Keratinocyte (primary cell): Measurements from ENCODE around the gene LSAMP. TPM values are rescaled to one million over a fixed set of nuclear protein-coding genes. Genes with fewer than 3 reads are reported as not detected.

ENCODE experiments used
- DNase-seq: peaks from one replicate; pipeline ENCODE4 v3.0.0-alpha.2; 2011; ENCODE audit warnings: low read depth, missing footprints, low spot score
- FAIRE-seq: peaks from 2 replicates; lab custom pipeline; 2011; peaks lifted over from hg19 to GRCh38; lab: Jason Lieb, UNC
- H2AFZ ChIP-seq: 2 replicates; pipeline ENCODE4 v1.6.0; 2012; ENCODE audit warnings: low read length, control low read depth, inconsistent platforms; ENCODE audit not compliant: control insufficient read depth
- H3K27ac ChIP-seq: 2 replicates; pipeline ENCODE4 v1.5.1; 2011; ENCODE audit warnings: low read length; ENCODE audit not compliant: control insufficient read depth, insufficient read depth
- H3K27me3 ChIP-seq: 3 replicates; pipeline ENCODE4 v1.6.0; 2011; ENCODE audit warnings: low read length; ENCODE audit not compliant: control insufficient read depth, insufficient read depth; ENCODE audit errors: extremely low read depth
- H3K36me3 ChIP-seq, 2 experiments: 2 replicates in 1 of 2; 3 replicates in 1 of 2; pipeline ENCODE4 v1.5.1; 2011; ENCODE audit warnings: low read length in 2 of 2, mild to moderate bottlenecking in 1 of 2; ENCODE audit not compliant: control insufficient read depth in 2 of 2, insufficient read depth in 2 of 2; ENCODE audit errors: extremely low read depth in 1 of 2
- H3K4me1 ChIP-seq: 3 replicates; pipeline ENCODE4 v1.5.1; 2011; ENCODE audit warnings: low read length; ENCODE audit not compliant: control insufficient read depth, insufficient read depth; ENCODE audit errors: extremely low read depth
- H3K4me2 ChIP-seq: 3 replicates; pipeline ENCODE4 v1.6.0; 2011; ENCODE audit warnings: low read depth, low read length; ENCODE audit not compliant: control insufficient read depth, insufficient read depth; ENCODE audit errors: extremely low read depth
- H3K4me3 ChIP-seq, 3 experiments: fragments of 200-600 bp in 1 of 3; sonication (generic) in 1 of 3; 2 replicates in 2 of 3; 3 replicates in 1 of 3; pipeline ENCODE4 v1.5.1; 2011 to 2016; ENCODE audit warnings: low read length in 3 of 3, mild to moderate bottlenecking in 3 of 3, control low read depth in 2 of 3, inconsistent platforms in 1 of 3, low read depth in 1 of 3, mixed read lengths in 1 of 3, mixed run types in 1 of 3, moderate library complexity in 1 of 3; ENCODE audit not compliant: control insufficient read depth in 2 of 3, insufficient read depth in 2 of 3; ENCODE audit errors: extremely low read depth in 1 of 3
- H3K79me2 ChIP-seq: 2 replicates; pipeline ENCODE4 v1.6.0; 2012; ENCODE audit warnings: low read length; ENCODE audit not compliant: control insufficient read depth, insufficient read depth
- H3K9ac ChIP-seq: 3 replicates; pipeline ENCODE4 v1.6.0; 2011; ENCODE audit warnings: low read length; ENCODE audit not compliant: control insufficient read depth, insufficient read depth; ENCODE audit errors: extremely low read depth
- H3K9me1 ChIP-seq: 3 replicates; pipeline ENCODE4 v1.6.0; 2011; ENCODE audit warnings: low read length; ENCODE audit not compliant: control insufficient read depth, insufficient read depth; ENCODE audit errors: extremely low read depth
- H3K9me3 ChIP-seq: 2 replicates; pipeline ENCODE4 v1.5.1; 2012; ENCODE audit warnings: low read depth, low read length; ENCODE audit not compliant: control insufficient read depth
- H4K20me1 ChIP-seq: 3 replicates; pipeline ENCODE4 v1.6.0; 2011; ENCODE audit warnings: low read length; ENCODE audit not compliant: control insufficient read depth, insufficient read depth; ENCODE audit errors: extremely low read depth
- CTCF ChIP-seq, 3 experiments: IDR thresholded peaks in 1 of 3; conservative IDR thresholded peaks in 1 of 3; optimal IDR thresholded peaks in 1 of 3; 2 replicates in 2 of 3; 3 replicates in 1 of 3; pipeline versions ENCODE3 to v1.5.1; 2011; ENCODE audit warnings: low read length in 3 of 3, mild to moderate bottlenecking in 3 of 3, moderate library complexity in 2 of 3, control low read depth in 1 of 3, inconsistent platforms in 1 of 3; ENCODE audit not compliant: insufficient read depth in 2 of 3; ENCODE audit errors: extremely low read depth in 1 of 3
- EZH2 ChIP-seq: IDR thresholded peaks from one replicate; pipeline ENCODE4 v1.6.1; 2012; ENCODE audit warnings: inconsistent platforms, mild to moderate bottlenecking, low read length, moderate library complexity
- dilution Hi-C: fragments of 300-500 bp; cut with MboI; formaldehyde crosslinking; loops from one replicate; pipeline ENCODE4 v1.7.0; 2020; ENCODE audit warnings: low sequenced_read_pairs; ENCODE audit not compliant: extremely low pct_ligation_motif_present
- polyA plus RNA-seq, 5 experiments: library from polyadenylated mRNA; depleted of rRNA in 3 of 5; stranded (reverse) in 3 of 5; stranded (forward) in 1 of 5; unstranded in 1 of 5; fragments of >200 nt; gene quantifications; 1 replicate in 1 of 5; 2 replicates in 3 of 5; 3 replicates in 1 of 5; pipeline versions ENCODE4 v1.2.1 to v1.2.3, GENCODE V29; 2011 to 2012; ENCODE audit warnings: missing spikeins in 2 of 5, low read depth in 1 of 5, low replicate concordance in 1 of 5

The LSAMP gene
- polyA plus RNA-seq, 1 donor (not counting 4 experiments of a cell fraction or from before 2014, with no cell fraction given) = 0.12 TPM

- H3K9ac ChIP-seq = no peak overlapping the region
These were observed 470.3 kb downstream of the LSAMP start for GRCh38 chr3:115974940-115975339.

GRCh38 chr3:115968871-115969270, 476.4 kb downstream of the LSAMP start:
- Histone ChIP-seq H3K9me3 (no peaks in the 10 kb centered on the region), H2AFZ (no peak overlapping the region), H3K79me2 (no peaks in the 10 kb centered on the region), H3K9me1 (no peaks in the 10 kb centered on the region), H3K4me1 (no peaks in the 10 kb centered on the region), H3K9ac (no peak overlapping the region), H3K36me3 (no peaks in the 10 kb centered on the region), H3K27me3 (no peaks in the 10 kb centered on the region), H4K20me1 (no peaks in the 10 kb centered on the region), H3K4me3 (no peak overlapping the region), H3K27ac (no peak overlapping the region), H3K4me2 (no peak overlapping the region)
- dilution Hi-C loops = no loop called here
- FAIRE-seq (no peak), DNase-seq (no peak)
- no peak for TF ChIP-seq CTCF (optimal IDR thresholded peaks at IDR 0.05 in 1 of 3, IDR thresholded peaks at IDR 0.05 in 1 of 3, conservative IDR thresholded peaks at IDR 0.05 in 1 of 3; ENCODE audit: extremely low read depth in 1 of 3, insufficient read depth in 2 of 3, low read length in 3 of 3)
- TF ChIP-seq EZH2 = no peak

More at GRCh38 chr3:115974940-115975339, 470.3 kb downstream of the LSAMP start:
- FAIRE-seq = no peak
- H3K9me1 ChIP-seq = no peaks in the 10 kb centered on the region
- H2AFZ ChIP-seq = no peak overlapping the region
- no peak for TF ChIP-seq CTCF (optimal IDR thresholded peaks at IDR 0.05 in 1 of 3, IDR thresholded peaks at IDR 0.05 in 1 of 3, conservative IDR thresholded peaks at IDR 0.05 in 1 of 3; ENCODE audit: extremely low read depth in 1 of 3, insufficient read depth in 2 of 3, low read length in 3 of 3)
- no peak for TF ChIP-seq EZH2
- H3K36me3 ChIP-seq = no peaks in the 10 kb centered on the region
- no peaks in the 10 kb centered on the region for H3K79me2 ChIP-seq
- no peak for DNase-seq
- H3K4me3 ChIP-seq = no peak overlapping the region
- no peaks in the 10 kb centered on the region for H3K4me1 ChIP-seq
- dilution Hi-C loops = no loop called here
- no peaks in the 10 kb centered on the region for H3K27me3 ChIP-seq
- no peaks in the 10 kb centered on the region for H4K20me1 ChIP-seq
- H3K27ac ChIP-seq = no peak overlapping the region
- H3K4me2 ChIP-seq = no peak overlapping the region
- no peaks in the 10 kb centered on the region for H3K9me3 ChIP-seq
